Astrocyte of the spinal cord (primary cell): ENCODE data around the gene TRMT5.

ENCODE experiments used
- DNase-seq: peaks from one replicate; pipeline ENCODE4 v3.0.0; 2011; ENCODE audit warnings: low read depth, low spot score
- H3K4me3 ChIP-seq: 2 replicates; pipeline ENCODE4 v1.5.1; 2011; ENCODE audit warnings: low read depth, mild to moderate bottlenecking, low read length, moderate library complexity
- CTCF ChIP-seq: IDR thresholded peaks from 2 replicates; pipeline ENCODE4 v1.5.1; 2012; ENCODE audit warnings: low read depth, mild to moderate bottlenecking, low read length, inconsistent platforms
- in situ Hi-C: cut with HindIII; loops from 2 replicates; pipeline ENCODE4 v1.10.0; 2017; ENCODE audit warnings: low sequenced_read_pairs

Gene TRMT5

GRCh38 chr14:60998617-60999016 lies 17.7 kb upstream of the TRMT5 start:
- no peak overlapping the region for H3K4me3 ChIP-seq
- in situ Hi-C loops = no loop called here
- TF ChIP-seq CTCF = no peak
- DNase-seq = no peak

GRCh38 chr14:60989599-60989998 lies 8.7 kb upstream of the TRMT5 start:
- no peak for TF ChIP-seq CTCF
- no peak overlapping the region for H3K4me3 ChIP-seq
- in situ Hi-C loops = no loop called here
- no peak for DNase-seq

- no peak for DNase-seq
- H3K4me3 ChIP-seq = no peak overlapping the region
- no peak for TF ChIP-seq CTCF
- in situ Hi-C loops = no loop called here
Observed at GRCh38 chr14:60986500-60986899, 5.6 kb upstream of the TRMT5 start.

- DNase-seq = no peak
- H3K4me3 ChIP-seq = no peak overlapping the region
- in situ Hi-C loops = no loop called here
- TF ChIP-seq CTCF = no peak
Observed at GRCh38 chr14:60984196-60984595, 3.3 kb upstream of the TRMT5 start.

GRCh38 chr14:60981633-60982455 lies 965 bp upstream of the TRMT5 start:
- DNase-seq = peak; percentile 69
- H3K4me3 ChIP-seq = peak overlapping the region; percentile 88
- TF ChIP-seq CTCF = no peak
- in situ Hi-C loops = no loop called here

- DNase-seq = no peak
- in situ Hi-C loops = no loop called here
- no peak for TF ChIP-seq CTCF
- H3K4me3 ChIP-seq = peak overlapping the region; percentile 20
Observed at GRCh38 chr14:60977847-60978246, 3.0 kb downstream of the TRMT5 start.
